Lung (tissue), 12 donors: Measurements from ENCODE around the gene FEN1. TPM values are rescaled to one million over a fixed set of nuclear protein-coding genes. Genes with fewer than 3 reads are reported as not detected.

ENCODE experiments used
- ATAC-seq: fragments of 200-7000 bp; cut with Tn5 transposase; one replicate; pipeline ENCODE4 v1.9.1; 2020; ENCODE audit warnings: moderate number of reproducible peaks; ENCODE audit not compliant: insufficient read depth, low FRiP score
- DNase-seq, 3 donors: peaks; one replicate each; pipeline ENCODE4 v3.0.0-alpha.2; 2013 to 2017
- H3K27ac ChIP-seq, 2 donors: one replicate each; pipeline ENCODE4 v1.5.1; 2013; ENCODE audit warnings: mild to moderate bottlenecking in 2 of 2, moderate library complexity in 2 of 2, control low read depth in 1 of 2, inconsistent platforms in 1 of 2, low read depth in 1 of 2, low read length in 1 of 2
- H3K27me3 ChIP-seq, 3 donors: one replicate each; pipeline ENCODE4 v1.5.1; 2013; ENCODE audit warnings: low read length in 2 of 3; ENCODE audit not compliant: control insufficient read depth in 3 of 3, insufficient read depth in 3 of 3
- H3K36me3 ChIP-seq, 4 donors: one replicate each; pipeline ENCODE4 v1.5.1; 2013; ENCODE audit warnings: low read length in 4 of 4, mild to moderate bottlenecking in 1 of 4, moderate library complexity in 1 of 4; ENCODE audit not compliant: control insufficient read depth in 4 of 4, insufficient read depth in 4 of 4
- H3K4me1 ChIP-seq, 5 donors: one replicate each; pipeline ENCODE4 v1.5.1; 2013; ENCODE audit warnings: low read length in 5 of 5, mild to moderate bottlenecking in 2 of 5, moderate library complexity in 1 of 5; ENCODE audit not compliant: control insufficient read depth in 5 of 5, insufficient read depth in 5 of 5
- H3K4me3 ChIP-seq: one replicate; pipeline ENCODE4 v1.5.1; 2013; ENCODE audit warnings: mild to moderate bottlenecking, control low read depth, moderate library complexity
- H3K9ac ChIP-seq, 2 donors: one replicate each; pipeline ENCODE4 v1.5.1; 2013; ENCODE audit warnings: low read length in 2 of 2, control low read depth in 1 of 2; ENCODE audit not compliant: insufficient read depth in 1 of 2
- H3K9me3 ChIP-seq, 4 donors: one replicate each; pipeline ENCODE4 v1.5.1; 2013; ENCODE audit warnings: low read length in 3 of 4, mild to moderate bottlenecking in 1 of 4, moderate library complexity in 1 of 4; ENCODE audit not compliant: control insufficient read depth in 4 of 4, insufficient read depth in 3 of 4
- WGBS, 2 donors: extraction: QIAGEN DNeasy Blood & Tissue Kit; methylation state at CpG; one replicate each; pipeline ENCODE4 v1.1.7; 2013; 5-methylcytosine and 5-hydroxymethylcytosine counted together
- polyA plus RNA-seq, 2 donors: library from polyadenylated mRNA; stranded (reverse); fragments of 200-250 nt; gene quantifications; one replicate each; pipeline ENCODE4 v1.2.1, GENCODE V29; 2013
- total RNA-seq, 2 donors: library from RNA; depleted of rRNA in 1 of 2; stranded (reverse); fragments of >200 nt in 1 of 2; gene quantifications; one replicate each; pipeline ENCODE4 v1.2.1, GENCODE V29; 2014 to 2021
- TF ChIP-seq, protein P1 (sequence below): IDR thresholded peaks from 2 replicates; pipeline ENCODE4 v1.5.1; 2012; ENCODE audit warnings: mild to moderate bottlenecking; ENCODE audit errors: control extremely low read depth, extremely low read depth
- donor health status: control.
- donor health status: control.
- donor health status: Bipolar disorder and iron deficiency.
- donor health status: healthy.
- donor health status: DM: yes; HTN: yes; CAD: no.

FEN1 gene
- total and polyA plus RNA-seq, 4 donors, result 6.4 to 13.2 (median 10.2) TPM

DNA sequence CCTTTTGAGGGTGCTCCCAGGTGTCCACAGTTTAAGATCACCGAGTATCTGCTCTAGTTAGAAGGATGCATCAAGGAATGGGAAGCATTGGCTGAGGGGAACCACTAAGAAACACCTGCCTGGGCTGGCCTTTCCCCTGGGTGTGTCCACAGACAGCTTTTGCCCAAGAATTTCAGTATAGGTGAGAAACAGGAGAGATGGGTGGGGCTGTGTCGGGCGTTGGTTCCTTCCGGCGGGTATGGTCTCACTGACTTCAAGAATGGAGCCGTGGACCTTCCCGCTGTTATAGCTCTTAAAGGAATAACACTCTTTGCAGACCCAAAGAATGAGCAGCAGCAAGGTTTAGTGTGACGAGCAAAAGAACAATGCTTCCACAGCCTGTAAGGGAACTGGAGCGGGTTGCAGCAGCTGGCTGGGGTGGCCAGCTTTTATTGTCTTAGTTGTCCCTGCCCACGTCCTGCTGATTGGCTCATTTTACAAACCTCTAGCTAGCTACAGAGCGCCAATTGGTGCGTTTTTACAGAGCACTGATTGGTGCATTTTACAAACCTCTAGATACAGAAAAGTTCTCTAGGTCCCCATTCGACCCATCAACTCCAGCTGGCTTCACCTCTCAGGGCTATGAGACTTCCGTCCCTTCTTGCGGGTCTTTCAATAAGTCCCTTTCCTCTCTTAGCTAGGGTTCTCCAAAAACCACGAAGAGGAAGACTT lies 21.7 kb downstream of the FEN1 start:
- Histone ChIP-seq H3K9me3 (no peaks in the 10 kb centered on the region), H3K4me1 (peaks cover 0 to 14% (median 2%) of the 10 kb centered on the region in 5 donors), H3K27ac (peak overlapping the region; percentile 96 to 98), H3K9ac (peak overlapping the region in 1 of 2 donors; percentile 45), H3K27me3 (no peaks in the 10 kb centered on the region), H3K36me3 (peaks cover 7 to 34% (median 20%) of the 10 kb centered on the region in 4 donors), H3K4me3 (peak overlapping the region; percentile 35)
- DNase-seq (peak in 2 of 3 donors; percentile 32 to 42), ATAC-seq (no peak)
- WGBS, 2 donors, result 74 to 75% methylated on average over 16 of the region's 16 CpGs
- TF ChIP-seq, protein P1, sequence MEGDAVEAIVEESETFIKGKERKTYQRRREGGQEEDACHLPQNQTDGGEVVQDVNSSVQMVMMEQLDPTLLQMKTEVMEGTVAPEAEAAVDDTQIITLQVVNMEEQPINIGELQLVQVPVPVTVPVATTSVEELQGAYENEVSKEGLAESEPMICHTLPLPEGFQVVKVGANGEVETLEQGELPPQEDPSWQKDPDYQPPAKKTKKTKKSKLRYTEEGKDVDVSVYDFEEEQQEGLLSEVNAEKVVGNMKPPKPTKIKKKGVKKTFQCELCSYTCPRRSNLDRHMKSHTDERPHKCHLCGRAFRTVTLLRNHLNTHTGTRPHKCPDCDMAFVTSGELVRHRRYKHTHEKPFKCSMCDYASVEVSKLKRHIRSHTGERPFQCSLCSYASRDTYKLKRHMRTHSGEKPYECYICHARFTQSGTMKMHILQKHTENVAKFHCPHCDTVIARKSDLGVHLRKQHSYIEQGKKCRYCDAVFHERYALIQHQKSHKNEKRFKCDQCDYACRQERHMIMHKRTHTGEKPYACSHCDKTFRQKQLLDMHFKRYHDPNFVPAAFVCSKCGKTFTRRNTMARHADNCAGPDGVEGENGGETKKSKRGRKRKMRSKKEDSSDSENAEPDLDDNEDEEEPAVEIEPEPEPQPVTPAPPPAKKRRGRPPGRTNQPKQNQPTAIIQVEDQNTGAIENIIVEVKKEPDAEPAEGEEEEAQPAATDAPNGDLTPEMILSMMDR, result no peak

DNA sequence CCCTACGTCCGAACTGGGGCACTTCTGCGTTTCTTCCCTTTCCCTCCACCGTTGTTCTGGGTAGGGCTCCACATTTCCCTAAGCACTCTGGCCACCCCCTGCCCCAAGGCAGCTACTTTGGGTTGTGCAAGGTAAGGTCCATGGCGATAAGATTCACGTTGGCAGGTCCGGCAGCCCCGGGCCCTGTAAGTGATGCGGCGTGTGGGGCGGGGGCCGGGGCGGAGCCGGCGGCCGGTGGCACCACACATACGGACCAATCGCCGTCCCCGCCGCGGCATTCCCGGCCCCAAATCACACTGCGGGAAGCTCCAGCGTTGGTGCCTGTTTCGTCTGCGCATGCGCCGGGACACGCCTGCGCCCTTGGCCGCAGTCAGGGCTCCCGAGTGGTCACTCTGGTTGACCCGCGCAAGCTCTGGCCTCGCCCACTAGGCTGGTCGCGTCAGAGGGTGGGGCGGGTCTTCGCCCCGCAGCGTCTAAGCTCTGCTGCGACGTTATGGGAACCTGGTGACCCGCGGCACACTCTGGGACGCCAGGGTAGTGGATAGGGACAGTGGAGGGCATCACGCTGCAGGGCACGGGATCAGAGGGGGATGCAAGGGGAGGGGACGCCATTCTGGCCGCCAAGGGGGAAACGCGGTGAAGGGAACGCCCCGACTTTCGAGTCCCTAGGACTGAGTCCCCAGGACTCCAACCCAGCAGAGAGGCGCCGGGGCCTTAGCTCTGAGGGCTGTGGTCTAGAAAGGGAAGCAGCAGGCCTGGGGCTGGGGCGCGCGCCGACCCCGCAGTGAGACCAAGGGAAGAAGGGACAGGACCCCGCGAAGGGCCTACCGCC lies 22.5 kb downstream of the FEN1 start:
- TF ChIP-seq, protein P1, result no peak

DNA sequence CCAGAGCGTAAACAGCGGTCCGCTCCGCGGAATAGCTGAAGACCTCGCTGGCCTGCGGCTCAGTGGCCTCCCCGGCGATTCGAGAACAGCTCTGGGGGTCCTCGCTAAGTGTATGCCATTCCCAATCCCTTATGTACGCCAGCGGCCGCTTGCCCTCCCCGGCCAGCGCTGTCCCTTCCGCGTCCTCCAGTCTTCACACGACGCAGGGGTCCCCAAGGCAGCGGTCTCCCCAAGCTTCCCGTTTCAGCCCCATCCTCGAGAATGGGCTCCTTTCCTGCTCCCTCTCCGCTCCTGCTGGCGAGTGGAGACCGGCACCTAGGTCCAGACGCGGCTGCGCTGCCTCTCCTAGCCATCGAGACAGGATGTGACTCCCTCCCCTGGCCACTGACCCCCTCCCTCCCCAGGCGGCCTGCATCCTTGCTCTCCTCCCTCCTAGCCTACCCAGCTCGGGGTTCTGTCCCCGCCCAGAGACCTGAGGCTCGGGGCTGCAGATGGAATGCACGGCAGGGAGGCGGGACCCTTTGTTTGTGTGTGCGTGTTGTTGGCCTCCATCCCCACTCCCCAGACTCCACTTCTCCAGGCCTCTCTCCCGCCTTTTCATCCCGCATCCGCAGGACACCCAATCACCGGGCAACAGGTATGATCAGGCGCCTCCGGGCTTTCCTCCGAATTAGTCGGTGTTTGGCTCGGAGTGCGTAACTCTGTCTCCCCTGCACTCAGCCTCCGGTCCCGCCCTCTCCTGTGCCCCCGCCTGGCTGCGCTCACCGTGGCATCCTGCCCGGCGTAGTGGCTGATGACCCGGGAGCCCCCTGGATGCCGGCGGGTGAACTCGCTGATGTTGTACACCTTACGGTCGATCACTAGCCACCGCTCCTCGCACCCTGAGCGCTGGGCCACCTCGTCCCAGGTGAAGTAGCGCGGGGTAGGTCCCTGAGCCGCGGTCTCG lies 23.4 kb downstream of the FEN1 start:
- DNase-seq (peak; percentile 78 to 82 (median 81)), ATAC-seq (peak; percentile 16)
- Histone ChIP-seq H3K4me1 (peaks cover 0 to 14% (median 2%) of the 10 kb centered on the region in 5 donors), H3K27me3 (no peaks in the 10 kb centered on the region), H3K9ac (peak overlapping the region; percentile 73 to 94), H3K4me3 (peak overlapping the region; percentile 69), H3K36me3 (peaks cover 3 to 18% (median 7%) of the 10 kb centered on the region in 4 donors), H3K27ac (peak overlapping the region; percentile 96 to 98), H3K9me3 (no peaks in the 10 kb centered on the region)
- TF ChIP-seq, protein P1, result no peak
- 1% methylated on average over 69 of the region's 69 CpGs for WGBS, 2 donors

More for the DNA sequence above, 22.5 kb downstream of the FEN1 start:
- Histone ChIP-seq H3K9ac (peak overlapping the region; percentile 73 to 94), H3K9me3 (no peaks in the 10 kb centered on the region), H3K4me3 (peak overlapping the region; percentile 69), H3K4me1 (peaks cover 0 to 14% (median 2%) of the 10 kb centered on the region in 5 donors), H3K27me3 (no peaks in the 10 kb centered on the region), H3K36me3 (peaks cover 3 to 26% (median 13%) of the 10 kb centered on the region in 4 donors), H3K27ac (peak overlapping the region; percentile 96 to 98)
- DNase-seq (peak; percentile 93 to 96 (median 95)), ATAC-seq (peak; percentile 89)
- WGBS, 2 donors, result 0 to 1% methylated on average over 62 to 66 of the region's 66 CpGs
